ENCODE data around the gene DENND4A.

GRCh38 chr15:65806397-65806796 is 14.3 kb upstream of the DENND4A start:
- TF ChIP-seq PBX3 (CRISPR knock-in tag; IDR thresholded peaks at IDR 0.05) (no peak), CTCF (tag by site-specific recombination; IDR thresholded peaks at IDR 0.05) (no peak)

Measured in HEK293 (cell line).